OCI-LY7 (cell line): ENCODE measurements around the gene MFGE8. TPM values are rescaled to one million over a fixed set of nuclear protein-coding genes. Genes with fewer than 3 reads are reported as not detected.

Experiments
- BruUV-seq: library from RNA; stranded (reverse); fragments of 400-500 nt; replicated peaks from 2 replicates; lab custom pipeline; 2021; lab: Mats Ljungman, UMichigan
- CTCF ChIA-PET: fragments of 300-600 bp; sonication (Branson Sonifier 250); formaldehyde crosslinking; loops from one replicate; lab custom pipeline; 2022; ENCODE audit warnings: antibody characterized with exemption; ENCODE audit not compliant: unreplicated experiment; lab: Charles Lee
- POLR2A ChIA-PET: fragments of 300-600 bp; sonication (Branson Sonifier 250); formaldehyde crosslinking; loops from one replicate; lab custom pipeline; 2022; ENCODE audit warnings: antibody characterized with exemption; lab: Charles Lee
- DNase-seq: peaks from one replicate; pipeline ENCODE4 v3.0.0-alpha.2; 2015; ENCODE audit warnings: low spot score
- H2AFZ ChIP-seq: fragments of 200-600 bp; sonication (generic), shearing (Covaris generic); 2 replicates; pipeline ENCODE4 v1.6.1; 2014; ENCODE audit warnings: mild to moderate bottlenecking, antibody characterized with exemption, low read length, moderate library complexity
- H3K27ac ChIP-seq: fragments of 200-600 bp; sonication (generic); 2 replicates; pipeline ENCODE4 v1.5.1; 2014; ENCODE audit warnings: mixed run types, low read depth, mild to moderate bottlenecking, moderate library complexity, low read length, inconsistent platforms; ENCODE audit not compliant: poor library complexity, severe bottlenecking
- H3K36me3 ChIP-seq: fragments of 200-600 bp; sonication (generic); 2 replicates; pipeline ENCODE4 v1.6.1; 2014; ENCODE audit warnings: mild to moderate bottlenecking, antibody characterized with exemption, low read length, moderate library complexity, mixed read lengths; ENCODE audit not compliant: insufficient read depth
- H3K4me1 ChIP-seq: fragments of 200-600 bp; sonication (generic); 2 replicates; pipeline ENCODE4 v1.5.1; 2014; ENCODE audit warnings: mild to moderate bottlenecking, low read length; ENCODE audit not compliant: insufficient read depth, poor library complexity, severe bottlenecking
- H3K4me2 ChIP-seq: fragments of 200-600 bp; sonication (generic); 2 replicates; pipeline ENCODE4 v1.6.1; 2014; ENCODE audit warnings: mild to moderate bottlenecking, low read length
- H3K4me3 ChIP-seq: fragments of 200-600 bp; sonication (generic); 2 replicates; pipeline ENCODE4 v1.5.1; 2014; ENCODE audit warnings: mild to moderate bottlenecking, low read depth, low read length; ENCODE audit not compliant: poor library complexity, severe bottlenecking
- H3K79me2 ChIP-seq: fragments of 200-600 bp; sonication (generic); 2 replicates; pipeline ENCODE4 v1.6.1; 2016; ENCODE audit warnings: low read depth, mild to moderate bottlenecking, low read length, moderate library complexity, mixed read lengths; ENCODE audit not compliant: insufficient read depth
- H3K9me2 ChIP-seq: fragments of 200-600 bp; sonication (generic); 2 replicates; pipeline ENCODE4 v1.6.1; 2016; ENCODE audit warnings: mild to moderate bottlenecking, low read length, mixed read lengths; ENCODE audit not compliant: insufficient read depth
- H3K9me3 ChIP-seq: fragments of 200-600 bp; sonication (generic); 2 replicates; pipeline ENCODE4 v1.6.1; 2014; ENCODE audit warnings: mild to moderate bottlenecking, mixed run types, low read length, mixed read lengths
- H4K20me1 ChIP-seq: fragments of 200-600 bp; sonication (generic); 2 replicates; pipeline ENCODE4 v1.6.1; 2014; ENCODE audit warnings: mild to moderate bottlenecking, antibody characterized with exemption, low read length, moderate library complexity, mixed read lengths; ENCODE audit not compliant: insufficient read depth
- EZH2phosphoT487 ChIP-seq: fragments of 200-600 bp; sonication (generic); IDR thresholded peaks from 2 replicates; pipeline ENCODE4 v1.6.1; 2018; ENCODE audit warnings: low read depth, borderline replicate concordance, mild to moderate bottlenecking, mixed run types, antibody characterized with exemption, low read length, moderate library complexity, mixed read lengths
- intact Hi-C: fragments of 100-400 bp; cut with micrococcal nuclease; formaldehyde crosslinking; loops from one replicate; pipeline ENCODE4 v1.10.0; 2022; ENCODE audit not compliant: unreplicated experiment
- total RNA-seq, 2 experiments: library from RNA; depleted of rRNA in 1 of 2; stranded (reverse); fragments of >200 nt in 1 of 2; shearing (Covaris generic) in 1 of 2; gene quantifications; 2 replicates each; pipeline ENCODE4 v1.2.3, GENCODE V29; 2014 to 2022
- TF ChIP-seq, protein P1 (sequence below): fragments of 200-600 bp; sonication (generic); conservative IDR thresholded peaks from 2 replicates; pipeline ENCODE4 v1.5.1; 2014; ENCODE audit warnings: mild to moderate bottlenecking, antibody characterized with exemption, low read length, moderate library complexity, mixed read lengths

The MFGE8 gene
- total RNA-seq, 2 experiments from 2014 or later: 11.8 to 70.4 TPM

DNA sequence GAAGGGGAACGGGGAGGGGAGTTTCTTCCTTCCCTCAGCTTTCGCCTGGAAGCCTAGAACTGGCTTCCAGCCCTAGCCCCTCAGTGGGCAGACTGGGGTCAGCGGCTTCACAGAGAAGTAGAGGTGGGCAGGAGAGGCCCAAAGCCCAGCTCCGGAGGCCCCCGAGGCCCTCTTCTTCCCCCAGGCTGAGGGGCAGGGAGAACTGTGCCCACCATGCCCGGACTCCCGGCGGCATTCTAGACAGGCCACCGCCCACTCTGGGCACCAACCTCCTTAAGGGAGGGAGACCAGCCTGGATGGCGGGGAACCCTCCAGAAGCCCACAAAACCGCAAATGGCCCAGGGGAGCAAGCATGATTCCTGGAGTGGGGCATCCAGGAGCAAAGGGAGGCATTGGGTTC is 35.8 kb downstream of the MFGE8 start:
- H3K36me3 ChIP-seq: no peaks in the 10 kb centered on the region
- H3K79me2 ChIP-seq: no peaks in the 10 kb centered on the region
- H3K27ac ChIP-seq: no peak overlapping the region
- no peak for DNase-seq
- no peaks in the 10 kb centered on the region for H3K9me3 ChIP-seq
- POLR2A ChIA-PET: no interaction called here
- BruUV-seq: no TSS peak
- no peak overlapping the region for H3K4me2 ChIP-seq
- CTCF ChIA-PET: no interaction called here
- no peaks in the 10 kb centered on the region for H3K4me1 ChIP-seq
- TF ChIP-seq, protein P1, sequence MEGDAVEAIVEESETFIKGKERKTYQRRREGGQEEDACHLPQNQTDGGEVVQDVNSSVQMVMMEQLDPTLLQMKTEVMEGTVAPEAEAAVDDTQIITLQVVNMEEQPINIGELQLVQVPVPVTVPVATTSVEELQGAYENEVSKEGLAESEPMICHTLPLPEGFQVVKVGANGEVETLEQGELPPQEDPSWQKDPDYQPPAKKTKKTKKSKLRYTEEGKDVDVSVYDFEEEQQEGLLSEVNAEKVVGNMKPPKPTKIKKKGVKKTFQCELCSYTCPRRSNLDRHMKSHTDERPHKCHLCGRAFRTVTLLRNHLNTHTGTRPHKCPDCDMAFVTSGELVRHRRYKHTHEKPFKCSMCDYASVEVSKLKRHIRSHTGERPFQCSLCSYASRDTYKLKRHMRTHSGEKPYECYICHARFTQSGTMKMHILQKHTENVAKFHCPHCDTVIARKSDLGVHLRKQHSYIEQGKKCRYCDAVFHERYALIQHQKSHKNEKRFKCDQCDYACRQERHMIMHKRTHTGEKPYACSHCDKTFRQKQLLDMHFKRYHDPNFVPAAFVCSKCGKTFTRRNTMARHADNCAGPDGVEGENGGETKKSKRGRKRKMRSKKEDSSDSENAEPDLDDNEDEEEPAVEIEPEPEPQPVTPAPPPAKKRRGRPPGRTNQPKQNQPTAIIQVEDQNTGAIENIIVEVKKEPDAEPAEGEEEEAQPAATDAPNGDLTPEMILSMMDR: no peak
- no peak for TF ChIP-seq EZH2phosphoT487
- no peaks in the 10 kb centered on the region for H3K9me2 ChIP-seq
- intact Hi-C loops: no loop called here
- no peak overlapping the region for H3K4me3 ChIP-seq
- H4K20me1 ChIP-seq: no peaks in the 10 kb centered on the region
- H2AFZ ChIP-seq: no peak overlapping the region

DNA sequence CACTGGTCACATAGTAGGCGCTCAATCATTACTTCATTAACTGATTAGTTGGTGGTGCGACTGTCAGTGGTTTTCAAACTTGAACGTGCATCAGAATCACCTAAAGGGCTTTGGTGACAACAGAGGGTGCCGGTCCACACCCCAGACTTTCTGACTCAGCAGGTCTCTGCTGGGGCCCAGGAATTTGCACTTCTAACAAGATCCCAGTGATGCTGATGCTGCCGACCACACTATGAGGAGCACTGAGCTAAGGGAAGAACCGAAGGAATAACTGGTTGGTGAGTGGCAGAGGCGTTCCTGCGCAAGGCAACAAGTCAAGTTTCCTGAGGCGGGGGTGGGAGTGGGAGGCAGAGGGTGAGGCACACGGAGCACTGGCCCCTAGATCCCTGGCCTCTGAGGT is 36.6 kb downstream of the MFGE8 start:
- TF ChIP-seq, protein P1: no peak
- TF ChIP-seq EZH2phosphoT487: no peak
- ChIA-PET CTCF (no interaction called here), POLR2A (no interaction called here)
- no peaks in the 10 kb centered on the region for H3K9me2 ChIP-seq
- no peak overlapping the region for H2AFZ ChIP-seq
- no peak overlapping the region for H3K27ac ChIP-seq
- H4K20me1 ChIP-seq: no peaks in the 10 kb centered on the region
- no peaks in the 10 kb centered on the region for H3K4me1 ChIP-seq
- no peaks in the 10 kb centered on the region for H3K9me3 ChIP-seq
- no peaks in the 10 kb centered on the region for H3K36me3 ChIP-seq
- H3K4me2 ChIP-seq: no peak overlapping the region
- no peak overlapping the region for H3K4me3 ChIP-seq
- no peak for DNase-seq
- BruUV-seq: no TSS peak
- intact Hi-C loops: no loop called here
- H3K79me2 ChIP-seq: no peaks in the 10 kb centered on the region

DNA sequence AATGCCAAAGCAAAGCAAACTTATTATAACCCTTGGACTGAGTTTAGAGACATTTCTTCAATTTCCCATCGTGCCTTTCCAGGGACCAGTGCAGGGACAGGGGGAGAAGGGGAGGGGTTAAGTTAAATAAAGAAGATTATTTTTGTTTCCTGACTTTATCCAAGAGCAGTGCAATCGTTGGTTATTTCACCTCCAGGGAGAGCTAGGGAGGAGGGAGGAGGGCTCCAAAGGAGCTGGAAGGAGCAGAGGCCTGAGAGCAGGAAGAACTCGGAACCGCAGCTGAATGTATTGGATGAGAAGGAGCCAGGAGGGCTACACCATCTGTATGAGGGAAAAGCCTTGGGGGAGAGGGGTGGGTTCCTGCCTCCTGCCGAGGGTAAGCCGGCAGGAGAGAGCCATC is 38.5 kb downstream of the MFGE8 start:
- H3K4me1 ChIP-seq: no peaks in the 10 kb centered on the region

More for the DNA sequence above, 38.5 kb downstream of the MFGE8 start:
- intact Hi-C loops: no loop called here
- TF ChIP-seq, protein P1: no peak
- TF ChIP-seq EZH2phosphoT487: no peak
- ChIA-PET CTCF (no interaction called here), POLR2A (no interaction called here)
- Histone ChIP-seq H3K27ac (no peak overlapping the region), H3K79me2 (no peaks in the 10 kb centered on the region), H2AFZ (no peak overlapping the region), H3K9me2 (no peaks in the 10 kb centered on the region), H3K36me3 (no peaks in the 10 kb centered on the region), H3K9me3 (no peaks in the 10 kb centered on the region), H3K4me3 (no peak overlapping the region), H4K20me1 (no peaks in the 10 kb centered on the region), H3K4me2 (no peak overlapping the region)
- no TSS peak for BruUV-seq
- DNase-seq: no peak
